Activated CD8-positive, alpha-beta memory T cell treated with anti-CD3 and anti-CD28 coated beads for 4 hours (primary cell): ENCODE data around the gene TACC3.
A peak's percentile ranks its signal among the peaks of the same experiment; 100 is the strongest.

Source experiments
- DNase-seq, 2 donors: peaks; one replicate each; pipeline ENCODE4 v3.0.0-alpha.2; 2020; ENCODE audit warnings: low read depth in 2 of 2

Gene TACC3

GRCh38 chr4:1746919-1747602 lies 25.7 kb downstream of the TACC3 start:
- DNase-seq = no peak

GRCh38 chr4:1747603-1747967 lies 26.3 kb downstream of the TACC3 start:
- DNase-seq = no peak

- DNase-seq = peak; percentile 43 to 56
Observed at GRCh38 chr4:1748465-1748995, 27.2 kb downstream of the TACC3 start.

GRCh38 chr4:1749370-1749769 lies 28.0 kb downstream of the TACC3 start:
- DNase-seq = no peak

GRCh38 chr4:1749826-1750225 lies 28.5 kb downstream of the TACC3 start:
- no peak for DNase-seq

- no peak for DNase-seq
Observed at GRCh38 chr4:1750381-1751154, 29.2 kb downstream of the TACC3 start.

- no peak for DNase-seq
Observed at GRCh38 chr4:1751155-1751918, 30.0 kb downstream of the TACC3 start.

- no peak for DNase-seq
Observed at GRCh38 chr4:1751919-1752283, 30.6 kb downstream of the TACC3 start.

GRCh38 chr4:1752284-1753041 lies 31.1 kb downstream of the TACC3 start:
- no peak for DNase-seq

GRCh38 chr4:1753294-1753696 lies 32.0 kb downstream of the TACC3 start:
- no peak for DNase-seq

GRCh38 chr4:1753697-1754311 lies 32.5 kb downstream of the TACC3 start:
- DNase-seq = no peak

GRCh38 chr4:1754336-1754735 lies 33.0 kb downstream of the TACC3 start:
- DNase-seq = no peak

GRCh38 chr4:1755297-1755696 lies 34.0 kb downstream of the TACC3 start:
- no peak for DNase-seq

GRCh38 chr4:1756079-1756478 lies 34.8 kb downstream of the TACC3 start:
- DNase-seq = no peak

GRCh38 chr4:1756893-1757779 lies 35.8 kb downstream of the TACC3 start:
- no peak for DNase-seq

- DNase-seq = no peak
Observed at GRCh38 chr4:1757836-1758235, 36.5 kb downstream of the TACC3 start.

- no peak for DNase-seq
Observed at GRCh38 chr4:1758306-1759121, 37.2 kb downstream of the TACC3 start.

- no peak for DNase-seq
Observed at GRCh38 chr4:1759170-1759817, 38.0 kb downstream of the TACC3 start.

GRCh38 chr4:1759818-1760223 lies 38.5 kb downstream of the TACC3 start:
- DNase-seq = no peak
